HG03378 (cell line): ENCODE results near the gene NPTX1.

Experiments used
- ATAC-seq: cut with Tn5 transposase; IDR thresholded peaks from one replicate; pipeline ENCODE4 v1.9.1; 2021; ENCODE audit warnings: mild to moderate bottlenecking, moderate library complexity; ENCODE audit not compliant: unreplicated experiment

The NPTX1 gene

DNA sequence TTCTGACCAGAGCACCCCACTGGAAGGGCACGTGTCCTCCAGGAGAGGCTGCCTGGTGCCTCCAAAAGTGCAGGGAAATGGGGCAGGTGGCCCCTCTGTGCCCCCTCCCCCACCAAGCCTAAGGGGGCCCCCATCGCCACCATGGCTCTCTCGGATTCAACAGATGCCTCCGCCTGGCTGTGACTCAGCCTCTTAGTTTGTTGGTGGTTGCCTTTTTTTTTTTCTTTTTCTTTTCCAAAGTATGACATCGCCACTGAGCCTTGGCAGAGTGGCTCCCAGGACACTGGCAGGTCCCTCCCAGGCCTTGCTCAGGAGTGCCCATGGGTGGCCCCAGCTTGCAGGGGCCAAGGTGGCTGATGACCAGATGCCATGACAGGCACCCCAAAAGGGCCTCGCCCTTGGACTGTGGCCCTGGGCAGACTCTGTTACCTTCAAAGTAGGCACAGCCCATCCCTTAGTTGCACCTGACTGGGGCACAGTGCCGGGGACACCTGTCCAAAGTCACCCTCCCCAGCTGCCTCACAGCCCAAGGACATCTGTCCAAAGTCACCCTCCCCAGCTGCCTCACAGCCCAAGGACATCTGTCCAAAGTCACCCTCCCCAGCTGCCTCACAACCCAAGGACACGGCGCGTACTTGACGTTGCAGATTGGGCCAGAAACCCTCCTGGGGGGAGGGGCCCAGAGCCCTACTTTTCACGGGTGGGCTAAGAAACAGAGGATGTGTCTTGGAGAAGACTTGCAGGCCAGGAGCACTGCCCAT, 29.6 kb downstream of the NPTX1 start:
- ATAC-seq = no peak

DNA sequence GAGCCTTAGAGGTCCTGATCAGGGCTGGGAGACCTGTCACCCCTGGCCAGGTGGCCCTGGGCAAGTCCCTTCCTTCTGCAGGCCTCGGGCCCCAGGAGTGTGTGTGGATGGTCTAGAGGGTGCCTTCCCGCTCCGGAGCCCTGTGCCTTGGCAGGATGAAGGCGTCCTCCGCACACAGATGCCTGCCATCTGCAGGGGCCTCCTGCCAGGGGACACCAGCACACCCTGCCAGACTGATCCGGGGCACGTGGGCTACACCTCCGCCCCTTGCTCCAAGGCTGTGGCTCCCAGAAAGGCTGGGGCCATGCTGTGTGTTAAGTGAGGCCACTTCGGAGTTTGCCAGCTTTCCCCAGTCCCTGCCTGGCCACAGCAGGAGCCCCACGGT, 30.7 kb downstream of the NPTX1 start:
- ATAC-seq = no peak

DNA sequence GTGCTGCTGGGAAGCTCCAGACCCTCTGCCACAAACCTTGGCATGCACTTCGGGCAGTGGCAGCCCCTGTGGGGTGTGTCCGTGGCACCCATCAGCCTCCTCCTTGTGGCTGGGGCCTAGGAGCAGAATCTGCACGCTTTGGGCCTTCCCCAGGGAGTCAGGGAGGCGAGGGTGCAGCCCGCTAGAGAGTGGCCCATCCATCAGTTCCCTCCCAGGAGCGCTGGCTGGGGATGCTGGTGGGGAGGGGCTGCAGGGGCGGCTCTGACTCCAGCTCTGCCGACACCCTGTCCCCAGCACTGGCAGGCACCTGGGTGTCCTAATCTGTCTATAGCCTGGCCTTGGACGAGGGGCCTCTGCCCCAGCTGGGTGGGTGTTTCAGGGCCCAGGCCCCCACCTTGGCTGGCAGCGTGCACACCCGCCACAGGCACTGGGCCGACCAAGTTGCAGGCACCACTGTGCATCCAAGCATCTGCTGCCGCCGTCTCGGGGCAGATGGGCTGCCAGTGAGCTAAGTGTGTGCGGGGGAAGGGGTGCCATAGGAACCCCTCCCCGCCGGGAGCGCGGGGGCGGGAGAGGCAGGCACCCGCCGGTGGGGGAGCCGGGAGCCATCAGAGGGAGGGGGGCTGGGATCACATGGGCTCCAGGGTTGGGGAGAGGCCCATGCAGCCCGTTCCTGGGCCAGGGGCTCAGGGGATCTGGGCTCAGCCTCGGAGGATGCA, 31.2 kb downstream of the NPTX1 start:
- ATAC-seq = no peak

DNA sequence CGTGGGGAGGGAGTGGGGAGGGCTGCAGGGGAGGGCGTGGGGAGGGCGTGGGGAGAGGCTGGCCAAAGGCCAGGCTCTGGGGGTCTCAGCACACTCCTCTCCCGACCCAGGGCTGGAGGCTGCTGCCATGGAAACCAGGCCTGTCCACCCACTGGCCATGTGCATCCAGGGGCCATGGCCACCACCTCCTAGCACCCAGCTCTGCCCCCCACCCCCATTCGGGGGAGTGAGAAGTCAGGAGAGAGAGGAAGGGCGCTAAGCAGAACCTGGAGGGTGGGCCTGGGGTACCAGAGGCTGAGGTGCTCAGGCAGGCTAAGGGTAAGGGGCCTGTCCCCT, 31.8 kb downstream of the NPTX1 start:
- ATAC-seq = no peak

DNA sequence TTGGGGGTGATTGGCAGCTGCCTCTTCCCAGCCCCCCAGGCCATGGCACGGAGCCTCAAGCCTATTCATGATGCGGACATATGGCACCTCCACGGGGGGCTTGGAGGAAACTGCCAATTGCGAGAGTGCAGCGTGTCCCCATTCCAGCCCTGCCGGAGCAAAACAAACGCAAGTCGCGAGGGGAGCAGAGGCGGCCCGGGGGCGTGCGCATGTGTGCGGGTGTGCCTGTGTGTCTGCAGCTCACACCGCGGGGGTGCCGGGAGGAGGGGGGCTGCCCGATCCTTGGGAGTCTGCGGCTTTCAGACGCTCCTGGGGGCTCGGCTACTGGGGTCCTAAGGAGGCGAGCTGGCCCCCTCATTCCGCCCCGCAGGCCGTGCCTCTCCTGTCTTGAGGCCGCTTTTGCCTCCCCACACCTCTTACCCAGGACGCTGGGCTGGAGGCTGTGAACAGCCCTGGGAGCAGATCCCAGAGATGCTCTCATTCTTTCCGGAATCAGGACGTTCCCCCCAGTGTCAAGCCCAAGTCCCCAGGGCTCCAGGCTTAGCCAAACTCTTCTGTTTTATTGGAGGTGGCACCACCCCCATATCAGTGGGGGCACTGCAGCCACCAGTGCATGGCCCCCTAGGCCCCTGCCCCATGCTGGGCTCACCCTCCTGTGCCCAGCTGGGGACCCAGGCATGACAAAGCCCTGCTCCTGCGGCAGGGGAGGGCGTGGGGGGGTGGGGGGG, 32.3 kb downstream of the NPTX1 start:
- ATAC-seq = no peak

DNA sequence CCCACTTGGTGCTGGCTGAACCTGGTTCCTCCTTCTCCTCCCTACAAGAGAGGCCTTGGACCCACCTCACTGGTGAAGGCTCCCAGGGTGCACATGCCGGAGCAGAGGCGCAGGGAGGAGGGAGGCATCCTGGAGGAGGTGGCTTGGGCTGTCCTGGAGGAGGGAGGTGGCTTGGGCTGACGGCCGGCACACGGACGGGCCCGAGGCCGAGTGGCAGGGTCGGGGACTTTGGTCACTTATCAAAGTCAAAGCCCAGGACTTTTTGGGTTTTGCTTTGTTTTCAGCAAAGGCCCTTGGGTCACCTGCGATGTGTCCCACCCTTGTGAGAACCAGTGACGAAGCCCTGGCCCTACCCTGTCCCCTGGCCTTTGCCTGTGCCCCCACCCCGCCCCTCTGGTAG, 32.9 kb downstream of the NPTX1 start:
- ATAC-seq = no peak

DNA sequence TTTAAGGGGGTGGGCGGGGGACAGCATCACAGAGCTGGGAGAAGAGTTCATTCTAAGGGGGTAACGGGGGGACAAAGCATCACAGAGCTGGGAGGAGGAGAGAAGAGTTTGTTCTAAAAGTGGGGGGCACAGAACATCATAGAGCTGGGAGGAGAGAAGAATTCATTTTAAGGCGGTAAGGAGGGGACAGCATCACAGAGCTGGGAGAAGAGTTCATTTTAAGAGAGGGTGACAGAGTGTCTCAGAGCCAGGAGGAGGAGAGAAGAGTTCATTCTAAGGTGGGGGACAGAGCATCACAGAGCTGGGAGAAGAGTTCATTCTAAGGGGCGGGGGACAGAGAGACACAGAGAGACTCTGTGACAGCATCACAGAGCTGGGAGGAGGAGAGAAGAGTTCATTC, 33.6 kb downstream of the NPTX1 start:
- no peak for ATAC-seq

DNA sequence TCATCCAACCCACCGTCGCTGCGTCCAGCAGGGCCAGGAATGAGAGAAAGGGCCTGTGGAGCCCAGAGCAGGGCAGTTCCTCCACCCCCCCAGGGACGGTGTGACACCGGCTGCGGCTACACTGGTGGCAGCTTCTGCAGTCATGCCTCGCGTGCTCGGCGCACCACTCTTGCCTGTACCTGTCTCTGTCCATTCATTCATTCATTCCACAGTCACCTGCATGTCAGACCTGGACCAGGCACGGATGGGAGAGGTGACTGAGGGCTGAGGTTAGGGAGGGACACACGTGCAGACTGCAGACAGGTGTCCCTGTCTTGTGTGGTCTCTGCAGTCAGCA, 34.1 kb downstream of the NPTX1 start:
- ATAC-seq = no peak

DNA sequence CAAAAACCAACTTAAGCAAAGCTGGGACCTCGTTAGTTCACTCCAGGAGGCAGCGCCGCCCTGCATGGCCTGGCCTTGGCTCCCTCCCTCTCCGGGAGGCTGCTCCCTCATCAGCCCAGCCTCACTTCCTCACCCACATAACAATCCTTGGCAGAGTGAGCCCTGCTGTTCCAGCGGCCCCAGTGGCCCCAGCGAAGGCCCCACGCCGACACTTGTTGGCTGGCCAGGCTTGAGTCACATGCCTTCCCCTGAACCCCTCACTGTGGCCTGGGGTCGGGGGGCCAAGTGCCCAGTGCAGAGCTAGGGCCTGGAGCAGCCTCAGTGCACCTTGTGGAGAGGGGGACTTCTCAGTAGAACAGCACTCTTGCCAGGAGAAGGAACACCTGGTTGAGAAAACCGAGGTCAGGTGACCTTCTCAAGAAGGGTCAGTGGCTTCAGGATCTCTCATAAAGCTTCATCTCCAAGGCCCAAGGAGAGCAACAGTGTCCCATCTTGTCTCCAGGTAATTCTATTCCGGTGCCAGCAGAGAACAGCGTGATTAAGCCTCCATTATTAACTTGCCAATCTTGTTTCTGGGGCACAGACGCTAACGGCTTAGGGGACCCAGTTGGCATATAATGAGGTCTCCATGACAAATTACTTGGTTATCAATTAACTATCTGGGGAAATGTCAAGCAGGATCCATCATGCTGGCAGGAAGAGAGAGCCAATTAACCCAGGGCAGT, 34.6 kb downstream of the NPTX1 start:
- no peak for ATAC-seq

DNA sequence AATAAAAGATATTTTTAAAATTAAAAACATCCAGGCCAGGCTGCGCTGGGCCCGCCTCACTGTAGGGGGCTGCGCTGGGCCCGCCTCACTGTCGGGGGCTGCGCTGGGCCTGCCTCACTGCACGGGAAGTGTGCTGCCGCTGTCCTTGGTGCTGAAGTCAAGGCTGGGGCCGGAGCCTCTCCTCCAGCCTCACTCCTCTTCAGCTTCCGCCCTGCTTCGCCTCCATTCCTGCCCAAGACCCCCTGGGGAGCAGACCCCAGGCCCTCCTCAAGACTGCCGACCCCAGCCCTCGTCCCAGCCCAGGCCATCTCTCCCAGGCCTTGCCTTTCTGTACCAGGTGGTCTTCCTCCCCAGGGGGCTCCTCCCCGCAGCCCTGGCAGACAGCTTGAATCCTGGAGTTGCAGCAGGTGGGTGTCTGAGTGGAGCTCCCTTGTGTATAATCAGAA, 35.3 kb downstream of the NPTX1 start:
- ATAC-seq = no peak

DNA sequence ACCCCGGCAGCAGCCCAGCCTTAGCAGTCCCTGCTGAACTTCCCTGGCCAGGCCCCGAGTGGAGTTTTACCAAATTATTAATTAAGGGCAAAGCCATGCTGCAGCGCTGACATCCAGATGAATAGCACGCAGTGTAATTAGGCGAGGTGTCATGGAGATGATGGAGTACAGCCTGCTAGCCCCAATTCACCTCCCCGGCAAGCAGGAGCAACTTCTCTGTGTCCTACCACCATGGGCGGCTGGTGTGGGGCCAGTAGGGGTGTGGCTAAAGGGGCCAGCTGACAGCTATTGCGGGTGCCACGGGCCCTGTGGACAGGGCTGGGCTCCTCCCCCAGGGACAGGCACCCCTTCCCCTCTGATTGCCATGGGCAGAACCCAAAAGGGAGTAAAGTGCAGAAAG, 36.9 kb downstream of the NPTX1 start:
- no peak for ATAC-seq

DNA sequence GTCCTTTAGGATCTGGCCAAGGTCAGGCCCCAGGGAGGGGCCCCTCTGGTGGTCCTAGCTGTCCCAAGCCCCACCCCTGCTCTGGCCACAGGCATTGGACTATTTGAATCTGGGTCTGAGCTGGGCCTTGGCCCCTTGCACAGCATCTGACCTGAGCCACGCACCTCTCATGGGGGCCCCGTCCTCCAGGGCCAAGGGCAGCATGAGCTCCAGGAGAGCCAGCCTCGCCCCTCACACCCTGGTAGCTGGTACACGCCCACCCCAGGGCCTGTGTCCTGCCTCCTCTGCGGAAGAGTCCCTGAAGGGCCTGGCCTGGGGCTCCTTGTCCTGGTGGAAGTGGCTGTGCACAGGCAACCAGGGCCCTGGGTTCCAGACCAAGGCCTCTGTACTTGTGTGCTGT, 37.6 kb downstream of the NPTX1 start:
- no peak for ATAC-seq

DNA sequence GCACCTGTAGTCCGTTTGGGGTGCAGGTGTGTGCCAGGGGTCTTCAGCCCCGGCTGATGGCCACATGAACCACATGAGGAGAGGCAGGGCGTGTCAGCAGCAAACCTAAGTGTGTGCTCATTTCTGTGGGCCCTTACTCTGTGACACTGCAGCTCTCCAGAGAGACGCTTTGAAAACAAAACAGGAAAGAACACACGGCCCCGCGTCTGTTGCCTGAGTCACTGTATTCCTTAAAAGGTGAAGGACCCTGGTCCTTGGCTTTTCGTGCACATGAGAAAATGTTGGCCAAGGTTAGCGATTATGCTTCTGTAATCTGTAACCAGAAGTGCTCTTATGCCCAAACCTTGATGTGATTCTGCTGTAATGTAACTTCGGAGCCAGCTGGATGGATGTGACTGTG, 38.9 kb downstream of the NPTX1 start:
- no peak for ATAC-seq

DNA sequence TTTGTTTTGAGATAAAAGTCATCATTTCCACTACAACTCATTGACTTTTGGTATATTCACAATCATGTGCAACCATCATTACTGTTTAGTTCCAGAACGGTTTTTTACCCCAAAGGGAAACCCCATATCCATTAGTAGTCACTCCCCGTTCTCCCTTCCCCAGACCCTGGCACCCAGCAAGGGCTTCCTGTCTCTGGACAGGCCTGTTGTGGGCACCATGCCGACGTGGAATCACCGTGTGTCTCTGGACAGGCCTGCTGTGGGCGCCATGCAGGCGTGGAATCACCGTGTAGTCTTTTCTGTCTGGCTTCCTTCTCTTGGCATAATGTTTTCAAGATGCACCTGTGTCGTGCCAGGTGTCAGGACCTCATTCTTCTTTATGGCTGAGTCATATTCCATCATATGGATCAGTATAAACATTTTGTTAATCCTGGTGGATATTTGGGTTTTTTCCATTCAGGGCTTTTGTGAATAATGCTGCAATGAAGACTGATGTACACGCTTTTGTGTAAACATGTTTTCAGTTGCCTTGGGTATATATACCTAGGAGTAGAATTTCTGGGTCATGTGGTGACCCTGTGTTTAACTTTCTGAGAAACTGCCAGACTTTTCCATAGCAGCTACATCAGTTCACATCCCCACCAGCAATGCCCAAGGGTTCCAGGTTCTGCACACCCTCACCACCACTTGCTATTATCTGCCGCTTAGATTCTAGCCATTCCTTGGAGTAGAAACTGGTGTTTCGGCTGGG, 42.3 kb downstream of the NPTX1 start:
- no peak for ATAC-seq

DNA sequence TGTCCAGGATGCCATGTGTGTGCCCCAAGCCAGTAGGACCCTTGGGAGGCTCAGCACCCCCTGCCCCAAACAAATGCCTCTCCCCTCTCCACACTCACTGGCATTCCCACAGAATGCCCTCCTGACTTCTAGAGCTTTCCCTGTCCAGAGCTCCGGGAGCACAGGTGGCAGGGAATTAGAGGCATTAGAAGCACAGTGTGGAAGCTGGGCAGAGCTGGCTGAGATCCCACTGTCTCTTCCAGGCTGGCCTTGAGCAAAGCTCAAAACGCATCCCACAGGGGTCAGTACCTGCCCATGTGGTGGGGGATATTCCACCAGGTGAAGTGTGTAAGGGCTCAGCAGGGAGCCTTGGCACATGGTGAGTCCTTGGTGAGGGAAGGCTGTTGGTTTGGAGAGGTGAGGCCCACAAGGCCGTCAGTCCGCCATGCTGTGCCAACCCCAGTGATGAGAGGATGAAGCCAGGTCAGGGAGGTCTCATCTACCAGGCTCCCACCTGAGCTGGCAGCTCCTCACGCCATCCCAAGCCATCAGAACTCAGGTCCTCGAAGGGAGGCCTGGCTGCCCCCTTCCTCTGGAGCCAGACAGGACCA, 43.4 kb downstream of the NPTX1 start:
- no peak for ATAC-seq

DNA sequence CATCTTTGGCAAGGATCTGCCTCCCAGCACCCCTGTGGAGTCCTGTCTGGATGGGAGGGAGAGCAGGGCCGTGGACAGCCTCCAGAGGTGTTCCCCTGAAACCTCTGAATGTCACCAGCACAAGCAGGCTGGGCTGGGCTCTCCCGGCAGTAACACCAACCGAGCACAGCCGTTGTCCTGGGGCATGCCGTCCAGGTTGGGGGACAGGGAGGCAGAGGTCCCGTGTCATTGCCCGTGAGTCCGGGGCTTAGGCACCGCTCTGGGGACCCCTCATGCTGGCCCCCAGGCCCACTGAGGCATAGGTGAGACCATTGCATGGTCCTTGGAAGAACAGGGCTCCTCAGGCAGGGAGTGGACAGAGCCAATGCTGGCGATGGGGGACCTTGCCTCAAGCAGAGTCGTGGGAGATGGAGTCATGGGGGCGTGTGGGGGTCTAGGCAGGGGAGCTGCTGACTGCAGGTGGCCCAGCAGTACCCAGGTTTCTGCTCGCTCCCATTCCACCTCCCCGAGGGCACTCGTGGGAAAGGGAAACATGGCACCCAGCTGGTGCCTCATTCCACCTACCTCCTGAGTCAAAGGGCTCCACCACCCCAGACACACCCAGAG, 44.0 kb downstream of the NPTX1 start:
- no peak for ATAC-seq

DNA sequence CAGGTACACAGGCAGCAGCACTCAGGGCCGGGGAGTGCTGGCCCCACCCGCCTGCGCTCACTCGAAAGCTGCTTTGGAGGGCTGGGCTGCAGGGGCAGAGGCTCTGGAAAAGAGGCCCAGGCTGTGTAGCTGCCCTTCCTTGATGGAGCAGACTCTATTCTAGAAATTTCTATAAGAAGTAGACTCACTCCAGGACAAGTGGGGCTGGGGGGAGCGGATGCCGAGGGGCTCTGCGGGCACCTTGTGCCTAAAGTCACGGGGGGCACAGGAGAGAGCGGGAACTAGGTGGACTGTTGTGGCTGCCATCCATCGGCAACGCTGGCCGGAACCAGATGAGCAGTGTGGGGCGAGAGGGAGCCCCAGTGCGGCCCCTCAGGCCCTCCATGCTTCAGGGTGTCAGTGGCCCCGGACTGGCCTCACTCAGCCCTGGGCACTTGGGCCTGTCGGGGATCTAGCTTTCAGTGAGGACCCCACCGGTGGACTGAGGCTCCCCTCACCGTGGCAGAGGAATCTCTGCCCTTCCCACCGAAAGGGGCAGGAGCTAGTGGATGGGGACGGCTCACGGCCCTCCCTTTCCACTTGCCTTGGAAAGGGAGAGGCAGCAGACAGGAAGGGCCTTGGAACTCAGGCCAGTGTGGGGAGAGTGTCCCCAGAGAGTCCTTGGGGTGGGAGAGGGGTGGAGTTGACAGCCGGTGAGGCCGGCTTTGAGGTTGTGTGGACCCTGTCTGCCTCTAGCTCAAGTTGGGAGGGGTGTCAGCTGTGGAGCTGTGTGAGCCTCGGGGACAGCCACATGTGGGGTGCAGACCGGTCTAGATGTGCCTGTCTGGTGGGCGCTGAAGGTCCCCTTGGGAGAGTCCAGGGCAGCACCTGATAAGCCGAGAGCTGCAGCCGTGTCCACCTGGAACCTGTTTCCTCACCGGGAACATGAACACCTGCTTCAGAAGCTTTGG, 44.9 kb downstream of the NPTX1 start:
- no peak for ATAC-seq

DNA sequence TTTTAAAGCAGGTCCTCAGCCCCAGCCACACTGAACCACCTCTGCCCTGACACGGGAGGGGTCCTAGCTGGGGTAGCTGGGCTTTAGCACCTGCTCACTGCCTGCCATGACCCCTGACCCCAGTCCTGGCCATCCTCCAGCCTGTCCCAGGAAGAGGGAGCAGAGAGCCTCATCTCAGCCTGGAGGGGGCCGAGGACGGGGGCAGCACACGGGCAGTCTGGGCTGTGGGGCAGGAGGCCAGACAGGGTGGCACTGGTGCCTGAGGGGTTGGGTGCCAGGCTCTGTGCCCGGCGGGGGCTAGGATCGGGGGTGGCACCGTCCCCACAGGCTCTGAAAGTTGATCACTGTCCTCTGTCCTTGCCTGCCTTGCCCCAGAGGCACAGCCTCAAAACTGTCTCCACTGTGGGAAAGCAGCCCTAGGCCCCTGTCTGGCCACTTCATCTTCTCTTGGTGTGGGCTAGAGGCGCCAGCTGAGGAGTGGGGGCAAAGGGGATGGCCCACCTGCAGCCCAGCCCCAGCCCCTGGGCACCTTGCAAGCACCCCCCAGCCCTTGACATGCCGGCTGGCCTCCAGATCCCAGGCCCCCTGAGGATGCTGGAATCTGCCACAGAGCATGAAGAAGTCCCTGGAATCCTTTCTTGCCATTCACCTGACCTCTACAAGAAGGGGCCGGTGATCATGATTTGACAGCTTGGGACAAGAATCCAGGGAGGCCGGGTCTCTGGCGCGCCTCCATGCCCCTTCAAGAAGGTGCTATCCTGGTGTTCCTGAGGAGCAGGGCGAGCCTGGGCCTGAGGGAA, 45.8 kb downstream of the NPTX1 start:
- ATAC-seq = no peak
